ENCODE data around the gene ZNF578.
"Not testable (repeated sequence)": the region's sequence is repeated elsewhere in the genome, so short reads cannot be mapped to it uniquely, and the experiment has no call there.

ZNF578 gene

DNA sequence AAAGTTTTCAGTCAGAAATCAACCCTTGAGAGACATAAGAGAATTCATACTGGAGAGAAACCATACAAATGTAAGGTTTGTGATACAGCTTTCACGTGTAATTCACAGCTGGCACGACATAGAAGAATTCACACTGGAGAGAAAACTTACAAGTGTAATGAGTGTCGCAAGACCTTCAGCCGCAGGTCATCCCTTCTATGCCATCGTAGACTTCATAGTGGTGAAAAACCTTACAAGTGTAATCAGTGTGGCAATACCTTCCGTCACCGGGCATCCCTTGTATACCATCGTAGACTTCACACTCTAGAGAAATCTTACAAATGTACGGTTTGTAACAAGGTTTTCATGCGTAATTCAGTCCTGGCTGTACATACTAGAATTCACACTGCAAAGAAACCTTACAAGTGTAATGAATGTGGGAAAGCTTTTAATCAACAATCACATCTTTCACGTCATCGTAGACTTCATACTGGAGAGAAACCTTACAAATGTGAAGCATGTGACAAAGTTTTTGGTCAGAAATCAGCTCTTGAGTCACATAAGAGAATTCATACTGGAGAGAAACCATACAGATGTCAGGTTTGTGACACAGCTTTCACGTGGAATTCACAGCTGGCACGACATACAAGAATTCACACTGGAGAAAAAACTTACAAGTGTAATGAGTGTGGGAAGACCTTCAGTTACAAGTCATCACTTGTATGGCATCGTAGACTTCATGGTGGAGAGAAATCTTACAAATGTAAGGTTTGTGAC lies 101.0 kb downstream of the ZNF578 start:
- Histone ChIP-seq H3K9me3 (peaks cover 0 to 80% (median 37%) of the 10 kb centered on the region in 3 donors), H3K27ac (no peak overlapping the region), H3K4me1 (no peaks in the 10 kb centered on the region), H3K36me3 (peaks cover 93 to 99% (median 96%) of the 10 kb centered on the region in 3 donors), H3K27me3 (no peaks in the 10 kb centered on the region), H3K4me3 (no peak overlapping the region)
- DNase-seq = no peak
- intact Hi-C loops (cut with DNase I; ENCODE audit: low total_unique reads) = no loop called here
- TF ChIP-seq CTCF (IDR thresholded peaks at IDR 0.05) = no peak

DNA sequence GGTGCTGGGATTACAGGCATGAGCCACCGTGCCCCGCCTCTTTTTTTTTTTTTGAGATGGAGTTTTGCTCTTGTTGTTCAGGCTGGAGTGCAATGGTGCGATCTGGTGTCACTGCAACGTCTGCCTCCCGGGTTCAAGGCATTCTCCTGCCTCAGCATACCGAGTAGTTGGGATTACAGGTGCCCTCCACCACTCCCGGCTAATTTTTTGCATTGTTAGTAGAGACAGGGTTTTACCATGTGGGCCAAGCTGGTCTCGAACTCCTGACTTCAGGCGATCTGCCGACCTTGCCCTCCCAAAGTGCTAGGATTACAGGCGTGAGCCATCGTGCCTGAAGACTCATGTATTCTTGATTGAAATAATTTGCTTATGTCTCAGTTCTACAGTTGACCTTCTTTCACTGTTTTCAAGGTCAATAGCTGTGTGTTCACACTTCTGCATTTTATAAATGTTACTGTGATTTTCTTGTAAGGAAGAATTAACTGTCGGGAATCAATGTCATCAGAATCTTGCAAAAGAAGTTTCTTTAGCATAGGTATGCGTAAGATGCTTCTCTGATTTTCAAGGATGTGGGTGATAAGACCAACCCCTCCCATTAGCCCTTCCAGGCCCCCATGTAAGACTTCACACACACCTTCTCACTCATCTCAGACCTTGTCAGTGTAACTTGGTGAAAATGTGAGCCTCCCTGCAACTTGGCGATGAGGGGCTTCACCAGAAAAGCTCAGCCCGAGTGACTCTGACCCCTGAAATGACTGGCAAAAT lies 104.1 kb downstream of the ZNF578 start:
- no peak overlapping the region for H3K4me3 ChIP-seq
- H3K27me3 ChIP-seq = no peaks in the 10 kb centered on the region
- no peaks in the 10 kb centered on the region for H3K4me1 ChIP-seq
- H3K27ac ChIP-seq = no peak overlapping the region
- DNase-seq = no peak
- TF ChIP-seq CTCF (IDR thresholded peaks at IDR 0.05) = no peak
- H3K9me3 ChIP-seq = peaks cover 0 to 89% (median 42%) of the 10 kb centered on the region in 3 donors
- intact Hi-C loops (cut with DNase I; ENCODE audit: low total_unique reads) = no loop called here
- peaks cover 94 to 97% (median 96%) of the 10 kb centered on the region in 3 donors for H3K36me3 ChIP-seq

DNA sequence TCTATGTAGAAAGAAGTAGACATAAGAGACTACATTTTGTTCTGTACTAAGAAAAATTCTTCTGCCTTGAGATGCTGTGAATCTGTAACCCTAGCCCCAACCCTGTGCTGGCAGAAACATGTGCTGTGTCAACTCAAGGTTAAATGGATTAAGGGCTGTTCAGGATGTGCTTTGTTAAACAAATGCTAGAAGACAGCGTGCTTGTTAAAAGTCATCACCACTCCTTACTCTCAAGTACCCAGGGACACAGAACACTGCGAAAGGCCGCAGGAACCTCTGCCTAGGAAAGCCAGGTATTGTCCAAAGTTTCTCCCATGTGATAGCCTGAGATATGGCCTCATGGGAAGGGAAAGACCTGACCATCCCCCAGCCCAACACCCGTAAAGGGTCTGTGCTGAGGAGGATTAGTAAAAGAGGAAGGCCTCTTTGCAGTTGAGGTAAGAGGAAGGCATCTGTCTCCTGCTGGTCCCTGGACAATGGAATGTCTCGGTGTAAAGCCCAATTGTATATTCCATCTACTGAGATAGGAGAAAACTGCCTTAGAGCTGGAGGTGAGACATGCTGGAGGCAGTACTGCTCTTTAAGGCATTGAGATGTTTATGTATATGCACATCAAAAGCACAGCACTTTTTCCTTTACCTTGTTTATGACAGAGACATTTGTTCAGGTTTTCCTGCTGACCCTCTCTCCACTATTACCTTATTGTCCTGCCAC lies 105.5 kb downstream of the ZNF578 start:
- intact Hi-C loops (cut with DNase I; ENCODE audit: low total_unique reads); H3K27me3 ChIP-seq; DNase-seq; H3K4me1 ChIP-seq; H3K27ac ChIP-seq; H3K4me3 ChIP-seq: not testable (repeated sequence)
- Histone ChIP-seq H3K9me3 (peaks cover 0 to 91% (median 41%) of the 10 kb centered on the region in 3 donors), H3K36me3 (peaks cover 92 to 96% (median 95%) of the 10 kb centered on the region in 3 donors)

GRCh38 chr19:52561611-52562010 lies 108.3 kb downstream of the ZNF578 start:
- DNase-seq; intact Hi-C loops (cut with DNase I; ENCODE audit: low total_unique reads); H3K27ac ChIP-seq; H3K27me3 ChIP-seq; H3K4me3 ChIP-seq; H3K4me1 ChIP-seq: not testable (repeated sequence)
- Histone ChIP-seq H3K36me3 (peaks cover 71 to 79% (median 79%) of the 10 kb centered on the region in 3 donors), H3K9me3 (peaks cover 0 to 72% (median 15%) of the 10 kb centered on the region in 3 donors)

Measured in tibial artery (tissue), 4 donors.